HS-5 (cell line): ENCODE results near the gene TCEAL4.

Source experiments
- DNase-seq: peaks from one replicate; pipeline ENCODE4 v3.0.0-alpha.2; 2012; ENCODE audit warnings: low read depth

The TCEAL4 gene

DNA sequence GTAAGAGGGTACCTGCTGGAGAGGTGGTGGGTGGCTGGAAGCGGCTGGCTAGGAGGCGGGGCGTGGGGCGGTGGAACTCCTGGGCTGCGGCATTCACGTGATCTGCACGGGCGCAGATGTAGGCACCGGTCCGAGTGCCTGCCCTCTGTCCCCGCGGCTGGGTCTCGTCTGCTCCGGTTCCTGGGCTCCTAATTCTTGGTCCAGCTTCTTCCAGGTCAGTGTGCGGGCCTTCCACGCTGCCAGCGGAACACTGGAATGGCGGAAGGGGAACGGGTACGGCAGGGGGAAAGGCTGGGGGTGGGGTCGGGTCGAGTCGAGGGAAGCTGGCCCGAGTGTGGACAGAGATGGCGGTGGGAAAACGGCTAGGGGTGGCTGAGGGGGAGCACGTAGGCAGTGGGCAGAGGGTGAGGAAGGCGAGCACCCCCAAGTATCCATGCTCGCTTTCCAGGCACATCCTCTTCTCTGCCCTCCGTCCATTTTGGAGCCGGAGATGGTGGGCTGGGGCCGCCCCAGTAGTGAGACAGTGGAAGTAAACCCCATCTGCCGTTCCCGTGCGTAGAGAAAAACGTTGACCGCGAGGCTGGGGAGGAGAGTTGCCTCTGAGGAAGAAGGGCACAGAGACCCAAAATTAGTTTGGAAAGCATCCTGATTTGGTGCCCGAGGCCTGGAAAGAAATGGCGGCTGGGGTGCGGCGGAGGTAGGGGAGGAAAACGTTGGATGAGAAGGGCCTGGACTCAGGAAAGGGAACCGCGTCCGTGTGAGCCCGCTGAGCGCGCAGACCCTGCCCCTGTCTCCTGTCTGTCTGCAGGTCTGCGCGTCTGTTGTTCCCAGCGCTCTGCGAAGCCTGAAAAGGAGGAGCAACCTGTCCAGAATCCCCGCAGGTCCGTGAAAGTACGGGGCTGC, at the start of gene TCEAL4:
Gene TCEAL4, plus strand, starts transcription at position 105 of the 903 bp plus-strand sequence. CDS start 1,161 bp downstream, outside the sequence.
- DNase-seq: no peak

DNA sequence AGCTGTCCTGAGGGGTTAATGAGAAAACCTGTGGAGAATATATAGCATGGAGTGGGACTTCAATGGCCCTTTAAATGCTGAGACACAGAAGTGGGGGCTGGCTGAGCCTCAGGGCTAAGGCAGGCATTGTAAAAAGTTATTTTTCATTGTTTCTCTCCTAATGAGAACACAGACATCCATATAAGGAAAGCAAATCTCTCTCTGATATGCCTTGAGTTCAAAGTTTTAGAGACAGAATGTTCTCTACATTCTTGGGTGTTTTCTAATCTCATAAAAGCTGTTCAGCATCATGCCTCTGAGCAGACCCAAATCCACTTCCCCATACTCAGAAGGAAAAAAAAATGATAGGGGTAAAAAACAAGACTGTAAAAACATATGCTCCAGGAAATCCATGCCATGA, 49.2 kb upstream of the TCEAL4 start:
- DNase-seq: no peak

GRCh38 chrX:103536732-103537131, 48.6 kb upstream of the TCEAL4 start:
- DNase-seq: no peak

DNA sequence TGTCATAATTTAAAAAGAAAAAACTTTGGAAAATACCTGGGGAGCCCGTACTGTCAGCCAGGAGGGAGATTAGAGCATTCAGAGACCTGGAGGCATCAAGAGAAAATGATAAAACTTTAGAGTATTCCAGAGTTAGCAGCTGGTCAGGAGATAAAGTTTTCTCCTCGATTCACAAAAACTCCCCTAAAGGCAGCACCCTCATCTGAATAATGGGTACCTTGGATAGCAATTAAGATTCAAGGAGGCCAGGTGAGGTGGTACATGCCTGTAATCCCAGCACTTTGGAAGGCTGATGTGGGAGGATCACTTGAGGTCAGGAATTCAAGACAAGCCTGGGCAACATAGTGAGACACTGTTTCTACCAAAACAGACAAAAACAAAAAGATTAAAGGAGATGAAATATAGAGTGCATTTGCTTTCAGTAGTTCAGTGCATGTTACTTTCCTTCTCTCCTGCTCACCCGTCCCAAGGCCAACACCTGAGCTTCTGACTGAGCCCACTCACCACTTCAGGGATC, 47.4 kb upstream of the TCEAL4 start:
- DNase-seq: no peak

GRCh38 chrX:103538728-103539127, 46.6 kb upstream of the TCEAL4 start:
- DNase-seq: no peak

DNA sequence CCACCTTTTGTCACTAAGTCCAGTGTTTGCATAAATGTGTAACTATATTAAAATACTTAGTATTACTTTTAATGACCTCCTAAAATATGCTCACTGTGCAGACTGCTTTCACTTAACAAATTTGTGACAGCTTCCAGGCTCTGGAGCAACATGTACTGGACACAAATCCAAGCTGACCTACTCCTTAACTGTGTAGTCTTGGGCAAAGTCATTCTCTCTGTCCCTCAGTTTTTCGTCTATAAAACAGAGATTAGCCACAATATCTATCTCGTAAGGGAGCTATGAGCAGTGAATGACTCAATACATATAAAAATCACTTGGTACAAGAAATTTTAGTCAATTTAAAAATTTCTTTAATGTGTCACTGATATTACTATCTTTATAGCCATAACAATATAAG, 45.6 kb upstream of the TCEAL4 start:
- DNase-seq: no peak

DNA sequence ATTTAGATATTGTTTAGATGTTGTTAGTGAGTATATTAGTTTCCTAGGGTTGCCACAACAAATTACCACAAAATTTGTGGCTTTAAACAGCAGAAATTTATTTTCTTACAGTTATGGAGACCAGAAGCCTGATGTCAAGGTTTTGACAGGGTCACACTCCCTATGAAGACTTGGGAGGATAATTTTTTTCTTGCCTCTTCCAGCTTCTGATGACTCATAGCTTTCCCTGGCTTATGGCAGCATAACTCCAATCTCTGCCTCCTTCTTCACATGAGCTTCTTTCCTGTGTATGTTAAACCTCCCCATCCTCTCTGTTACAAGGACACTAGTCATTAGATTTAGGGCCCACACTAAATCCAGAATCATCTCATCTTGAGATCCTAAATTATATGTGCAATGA, 45.2 kb upstream of the TCEAL4 start:
- no peak for DNase-seq

DNA sequence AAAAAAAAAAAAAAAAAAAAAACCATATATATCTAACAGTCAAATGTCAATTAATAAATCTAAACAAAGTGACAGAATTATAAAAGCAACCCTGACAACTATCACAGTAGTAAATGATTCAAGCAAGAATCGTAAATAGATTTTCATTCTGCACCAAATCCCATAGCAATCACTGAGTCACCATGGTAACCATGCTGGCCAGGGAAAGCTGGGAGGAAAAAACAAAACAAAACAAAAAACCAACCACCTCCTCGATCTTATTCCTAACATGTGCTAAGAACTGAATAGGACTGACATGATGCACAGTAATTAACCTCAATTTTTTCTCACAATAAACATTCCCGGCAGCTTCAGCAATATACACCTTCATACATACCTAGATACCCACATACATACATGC, 35.4 kb upstream of the TCEAL4 start:
- DNase-seq: no peak

GRCh38 chrX:103550415-103551051, 34.8 kb upstream of the TCEAL4 start:
- no peak for DNase-seq

GRCh38 chrX:103552236-103552635, 33.1 kb upstream of the TCEAL4 start:
- no peak for DNase-seq

- DNase-seq: no peak
Observed at GRCh38 chrX:103554687-103555424, 30.5 kb upstream of the TCEAL4 start.

DNA sequence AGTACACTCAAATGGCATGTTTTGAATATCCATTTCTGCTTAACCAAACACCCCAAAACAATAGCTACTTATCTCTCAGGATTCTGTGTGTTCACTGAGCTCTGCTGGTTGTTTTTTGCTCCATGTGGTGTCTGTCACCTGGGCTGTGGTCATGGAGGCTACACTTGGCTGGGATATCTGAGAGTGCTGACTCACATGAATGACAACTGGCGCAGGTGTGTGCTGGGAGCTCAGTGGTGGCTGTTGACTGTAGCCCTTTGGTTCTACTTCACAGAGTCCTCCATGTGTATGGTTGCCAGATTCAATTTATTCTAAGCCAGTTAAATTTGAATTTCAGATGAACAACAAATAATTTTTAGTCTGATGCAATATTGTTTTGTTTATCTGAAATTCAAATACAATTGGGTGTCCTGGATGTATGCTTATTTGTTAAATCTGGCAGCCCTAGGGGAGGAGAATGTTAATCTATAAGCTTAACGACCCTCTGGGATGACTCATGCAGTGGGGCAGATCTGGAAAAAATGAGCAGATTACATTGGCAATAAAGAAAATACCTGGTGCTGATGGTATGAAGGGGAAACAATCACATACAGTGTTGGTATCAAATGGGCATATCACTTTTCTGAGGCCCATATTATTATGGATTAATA, 28.2 kb upstream of the TCEAL4 start:
- no peak for DNase-seq

GRCh38 chrX:103560256-103560655, 25.1 kb upstream of the TCEAL4 start:
- no peak for DNase-seq

GRCh38 chrX:103562801-103563200, 22.5 kb upstream of the TCEAL4 start:
- no peak for DNase-seq

- DNase-seq: no peak
Observed at GRCh38 chrX:103565197-103565596, 20.1 kb upstream of the TCEAL4 start.

GRCh38 chrX:103565752-103566151, 19.6 kb upstream of the TCEAL4 start:
- peak; percentile 30 for DNase-seq

- DNase-seq: no peak
Observed at GRCh38 chrX:103571121-103571520, 14.2 kb upstream of the TCEAL4 start.

DNA sequence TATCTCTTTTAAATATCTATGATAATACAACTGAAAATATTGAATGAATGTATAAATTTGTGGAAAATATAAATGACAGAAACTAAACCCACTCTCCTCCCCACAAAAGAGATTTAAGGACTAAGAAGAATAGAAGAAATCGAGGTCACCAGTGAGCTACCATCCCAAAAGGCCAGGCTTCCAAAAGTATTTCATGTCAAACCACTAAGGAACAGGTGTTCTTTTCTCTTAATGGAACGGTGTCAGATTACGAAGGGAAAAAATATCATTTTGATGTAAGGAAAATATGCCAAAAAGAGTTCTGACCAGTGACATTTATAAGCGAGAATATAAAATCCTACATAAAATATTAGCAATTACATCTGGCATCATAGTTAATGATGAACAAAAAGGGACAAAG, 13.6 kb upstream of the TCEAL4 start:
- no peak for DNase-seq

- no peak for DNase-seq
Observed at GRCh38 chrX:103573202-103573601, 12.1 kb upstream of the TCEAL4 start.

- no peak for DNase-seq
Observed at GRCh38 chrX:103584596-103584995, 719 bp upstream of the TCEAL4 start.

DNA sequence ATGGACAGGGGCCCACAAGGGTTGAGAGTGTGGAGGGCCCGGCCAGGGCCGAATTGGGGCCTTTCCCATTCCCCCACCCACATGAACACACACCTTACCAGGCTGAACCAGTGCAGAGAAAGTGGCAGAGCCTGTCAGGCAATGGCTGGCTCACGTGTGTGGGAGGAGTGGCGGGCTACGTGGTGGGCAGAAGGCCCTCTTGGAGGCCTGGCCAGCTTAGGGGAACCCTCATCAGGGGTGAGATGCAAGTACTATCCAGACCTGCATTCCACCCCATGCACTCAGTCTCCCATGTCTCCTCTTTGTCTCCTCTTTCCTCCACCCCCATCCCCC, 965 bp downstream of the TCEAL4 start:
- DNase-seq: no peak

DNA sequence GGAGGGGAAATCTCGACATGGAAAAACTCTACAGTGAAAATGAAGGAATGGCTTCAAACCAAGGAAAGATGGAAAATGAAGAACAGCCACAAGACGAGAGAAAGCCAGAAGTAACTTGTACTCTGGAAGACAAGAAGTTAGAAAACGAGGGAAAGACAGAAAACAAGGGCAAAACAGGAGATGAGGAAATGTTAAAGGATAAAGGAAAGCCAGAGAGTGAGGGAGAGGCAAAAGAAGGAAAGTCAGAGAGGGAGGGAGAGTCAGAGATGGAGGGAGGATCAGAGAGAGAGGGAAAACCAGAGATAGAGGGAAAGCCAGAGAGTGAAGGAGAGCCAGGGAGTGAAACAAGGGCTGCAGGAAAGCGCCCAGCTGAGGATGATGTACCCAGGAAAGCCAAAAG, 1.3 kb downstream of the TCEAL4 start:
- DNase-seq: no peak
